Stimulated activated naive CD8-positive, alpha-beta T cell treated with anti-CD3 and anti-CD28 coated beads, Interleukin-15, Interleukin-2, amounts not matched to agents 100 ng/mL and 50 ng/mL, for 24 hours (primary cell): ENCODE measurements around the gene BBS4.
"Not testable (repeated sequence)": the region's sequence is repeated elsewhere in the genome, so short reads cannot be mapped to it uniquely, and the experiment has no call there.

Experiments used
- H3K27ac Mint-ChIP-seq: one replicate; pipeline ENCODE4 v1.8.0; 2021; ENCODE audit warnings: mild to moderate bottlenecking, mixed read lengths
- H3K27me3 Mint-ChIP-seq: one replicate; pipeline ENCODE4 v1.8.0; 2021; ENCODE audit warnings: mixed read lengths
- H3K36me3 Mint-ChIP-seq: one replicate; pipeline ENCODE4 v1.8.0; 2021; ENCODE audit warnings: low read depth, mixed read lengths
- H3K4me1 Mint-ChIP-seq: one replicate; pipeline ENCODE4 v1.8.0; 2021; ENCODE audit warnings: low read depth, mixed read lengths
- H3K4me3 Mint-ChIP-seq: one replicate; pipeline ENCODE4 v1.8.0; 2021; ENCODE audit warnings: mild to moderate bottlenecking, mixed read lengths
- H3K9me3 Mint-ChIP-seq: one replicate; pipeline ENCODE4 v1.8.0; 2021; ENCODE audit warnings: mixed read lengths

BBS4 gene

GRCh38 chr15:72685925-72686794, at the start of gene BBS4, which contains the start of gene HIGD2B:
TSS of gene BBS4 (plus strand) at chr15:72686207. CDS start at chr15:72686228, 21 bp downstream.
TSS of gene HIGD2B (minus strand) at chr15:72686182. CDS start at chr15:72676374, 9,808 bp downstream.
- peak within 1 kb of the TSS; percentile 97 for H3K27ac Mint-ChIP-seq
- no peaks in the 10 kb centered on the region for H3K9me3 Mint-ChIP-seq
- no peaks in the 10 kb centered on the region for H3K36me3 Mint-ChIP-seq
- H3K27me3 Mint-ChIP-seq, result no peaks in the 10 kb centered on the region
- peak within 1 kb of the TSS; percentile 91 for H3K4me3 Mint-ChIP-seq
- H3K4me1 Mint-ChIP-seq, result peaks cover 16% of the 10 kb centered on the region

GRCh38 chr15:72636519-72637282, 49.3 kb upstream of the BBS4 start:
- not testable (repeated sequence) for H3K27ac Mint-ChIP-seq, H3K4me1 Mint-ChIP-seq, H3K36me3 Mint-ChIP-seq, H3K9me3 Mint-ChIP-seq, H3K27me3 Mint-ChIP-seq
- peak overlapping the region; percentile 51 for H3K4me3 Mint-ChIP-seq

- not testable (repeated sequence) for H3K27me3 Mint-ChIP-seq, H3K4me1 Mint-ChIP-seq, H3K27ac Mint-ChIP-seq, H3K36me3 Mint-ChIP-seq, H3K9me3 Mint-ChIP-seq, H3K4me3 Mint-ChIP-seq
Observed at GRCh38 chr15:72639759-72640483, 46.1 kb upstream of the BBS4 start.

GRCh38 chr15:72642271-72642670, 43.7 kb upstream of the BBS4 start:
- not testable (repeated sequence) for H3K4me3 Mint-ChIP-seq, H3K4me1 Mint-ChIP-seq, H3K9me3 Mint-ChIP-seq, H3K27me3 Mint-ChIP-seq, H3K27ac Mint-ChIP-seq, H3K36me3 Mint-ChIP-seq

- not testable (repeated sequence) for H3K27ac Mint-ChIP-seq, H3K36me3 Mint-ChIP-seq, H3K9me3 Mint-ChIP-seq, H3K4me3 Mint-ChIP-seq, H3K4me1 Mint-ChIP-seq, H3K27me3 Mint-ChIP-seq
Observed at GRCh38 chr15:72648631-72649253, 37.3 kb upstream of the BBS4 start.

GRCh38 chr15:72654397-72654796, 31.6 kb upstream of the BBS4 start, which contains the start of gene GOLGA6B:
TSS of gene GOLGA6B (plus strand) at chr15:72654697. CDS start at chr15:72654738, 41 bp downstream.
- not testable (repeated sequence) for H3K27me3 Mint-ChIP-seq, H3K36me3 Mint-ChIP-seq, H3K4me3 Mint-ChIP-seq, H3K4me1 Mint-ChIP-seq, H3K9me3 Mint-ChIP-seq, H3K27ac Mint-ChIP-seq

- H3K27me3 Mint-ChIP-seq, H3K9me3 Mint-ChIP-seq, H3K4me1 Mint-ChIP-seq, H3K27ac Mint-ChIP-seq, H3K36me3 Mint-ChIP-seq, H3K4me3 Mint-ChIP-seq: not testable (repeated sequence)
Observed at GRCh38 chr15:72656014-72656413, 30.0 kb upstream of the BBS4 start.

GRCh38 chr15:72661081-72661480, 24.9 kb upstream of the BBS4 start:
- H3K4me3 Mint-ChIP-seq, H3K4me1 Mint-ChIP-seq, H3K36me3 Mint-ChIP-seq, H3K27me3 Mint-ChIP-seq, H3K9me3 Mint-ChIP-seq, H3K27ac Mint-ChIP-seq: not testable (repeated sequence)

- not testable (repeated sequence) for H3K27ac Mint-ChIP-seq, H3K4me3 Mint-ChIP-seq, H3K9me3 Mint-ChIP-seq, H3K27me3 Mint-ChIP-seq, H3K4me1 Mint-ChIP-seq, H3K36me3 Mint-ChIP-seq
Observed at GRCh38 chr15:72663931-72664330, 22.1 kb upstream of the BBS4 start.

- H3K36me3 Mint-ChIP-seq, H3K4me3 Mint-ChIP-seq, H3K4me1 Mint-ChIP-seq, H3K27me3 Mint-ChIP-seq, H3K27ac Mint-ChIP-seq, H3K9me3 Mint-ChIP-seq: not testable (repeated sequence)
Observed at GRCh38 chr15:72665706-72666105, 20.3 kb upstream of the BBS4 start.

- not testable (repeated sequence) for H3K9me3 Mint-ChIP-seq, H3K36me3 Mint-ChIP-seq, H3K4me3 Mint-ChIP-seq, H3K4me1 Mint-ChIP-seq, H3K27ac Mint-ChIP-seq
- peaks cover 15% of the 10 kb centered on the region for H3K27me3 Mint-ChIP-seq
Observed at GRCh38 chr15:72669803-72670202, 16.2 kb upstream of the BBS4 start.

- Mint-ChIP-seq H3K4me3 (peak overlapping the region; percentile 58), H3K27me3 (peaks cover 15% of the 10 kb centered on the region)
- not testable (repeated sequence) for H3K4me1 Mint-ChIP-seq, H3K27ac Mint-ChIP-seq, H3K36me3 Mint-ChIP-seq, H3K9me3 Mint-ChIP-seq
Observed at GRCh38 chr15:72670656-72671352, 15.2 kb upstream of the BBS4 start.

- Mint-ChIP-seq H3K27ac (no peak overlapping the region), H3K27me3 (peaks cover 16% of the 10 kb centered on the region), H3K9me3 (no peaks in the 10 kb centered on the region), H3K4me3 (no peak overlapping the region), H3K36me3 (no peaks in the 10 kb centered on the region), H3K4me1 (peaks cover 9% of the 10 kb centered on the region)
Observed at GRCh38 chr15:72671525-72671924, 14.5 kb upstream of the BBS4 start.

- Mint-ChIP-seq H3K27me3 (peaks cover 18% of the 10 kb centered on the region), H3K4me1 (no peaks in the 10 kb centered on the region), H3K9me3 (no peaks in the 10 kb centered on the region), H3K4me3 (no peak overlapping the region), H3K27ac (no peak overlapping the region), H3K36me3 (no peaks in the 10 kb centered on the region)
Observed at GRCh38 chr15:72676838-72677237, 9.2 kb upstream of the BBS4 start.
